H1 (cell line): Measurements from ENCODE around the gene RAPGEF5. TPM values are rescaled to one million over a fixed set of nuclear protein-coding genes. Genes with fewer than 3 reads are reported as not detected.

ENCODE experiments used
- CTCF ChIA-PET: fragments of 300-600 bp; sonication (Branson Sonifier 250); formaldehyde crosslinking; loops from one replicate; lab custom pipeline; 2021; ENCODE audit not compliant: partially characterized antibody; lab: Charles Lee
- POLR2A ChIA-PET: fragments of 300-600 bp; sonication (Branson Sonifier 250); formaldehyde crosslinking; loops from one replicate; lab custom pipeline; 2021; ENCODE audit warnings: inconsistent platforms; ENCODE audit not compliant: partially characterized antibody; lab: Charles Lee
- DNase-seq, 2 experiments: peaks; one replicate each; pipeline versions ENCODE4 v3.0.0 to v3.0.0-alpha.2; 2010 to 2022; ENCODE audit warnings: low spot score in 2 of 2, low read depth in 1 of 2, mixed read lengths in 1 of 2
- FAIRE-seq: peaks from 2 replicates; lab custom pipeline; 2011; peaks lifted over from hg19 to GRCh38; lab: Jason Lieb, UNC
- H2AFZ ChIP-seq: 2 replicates; pipeline ENCODE4 v1.8.1; 2012; ENCODE audit warnings: low read length, inconsistent platforms
- H2AK5ac ChIP-seq: 2 replicates; pipeline ENCODE4 v1.6.1; 2013; ENCODE audit warnings: low read depth, low read length
- H2BK120ac ChIP-seq: replicated peaks from 2 replicates; pipeline ENCODE3; 2013; ENCODE audit warnings: low read depth, low read length, inconsistent platforms
- H2BK12ac ChIP-seq: 2 replicates; pipeline ENCODE4 v1.6.1; 2013; ENCODE audit warnings: low read depth, low read length
- H2BK15ac ChIP-seq: 2 replicates; pipeline ENCODE4 v1.6.1; 2013; ENCODE audit warnings: low read length
- H2BK20ac ChIP-seq: 2 replicates; pipeline ENCODE4 v1.6.1; 2013; ENCODE audit warnings: low read length
- H2BK5ac ChIP-seq: 2 replicates; pipeline ENCODE4 v1.6.1; 2013; ENCODE audit warnings: low read depth, low read length
- H3K14ac ChIP-seq: 2 replicates; pipeline ENCODE4 v1.6.1; 2013; ENCODE audit warnings: inconsistent platforms; ENCODE audit not compliant: insufficient read length
- H3K18ac ChIP-seq: 2 replicates; pipeline ENCODE4 v1.6.1; 2013; ENCODE audit warnings: low read length; ENCODE audit errors: extremely low read depth
- H3K23ac ChIP-seq: 2 replicates; pipeline ENCODE4 v1.6.1; 2013; ENCODE audit warnings: inconsistent platforms; ENCODE audit not compliant: insufficient read length
- H3K23me2 ChIP-seq: 2 replicates; pipeline ENCODE4 v1.6.1; 2013; ENCODE audit warnings: low read depth, low read length
- H3K27ac ChIP-seq: 2 replicates; pipeline ENCODE4 v1.6.1; 2011; ENCODE audit warnings: low read depth, low read length, inconsistent platforms
- H3K27me3 ChIP-seq, 4 experiments: replicated peaks in 1 of 4; 1 replicate in 1 of 4; 2 replicates in 3 of 4; pipeline versions ENCODE4 v1.6.1 to v1.8.1; 2011 to 2013; ENCODE audit warnings: low read length in 3 of 4, mild to moderate bottlenecking in 3 of 4, inconsistent platforms in 2 of 4, mixed read lengths in 2 of 4, moderate library complexity in 1 of 4; ENCODE audit not compliant: control insufficient read depth in 3 of 4, insufficient read depth in 3 of 4; ENCODE audit errors: extremely low read depth in 1 of 4
- H3K36me3 ChIP-seq, 4 experiments: 2 replicates each; pipeline versions ENCODE4 v1.6.1 to v1.8.1; 2011 to 2013; ENCODE audit warnings: mild to moderate bottlenecking in 4 of 4, low read length in 3 of 4, moderate library complexity in 2 of 4, control low read depth in 1 of 4, inconsistent platforms in 1 of 4; ENCODE audit not compliant: insufficient read depth in 4 of 4, control insufficient read depth in 2 of 4
- H3K4ac ChIP-seq: replicated peaks from 2 replicates; pipeline ENCODE3; 2013; ENCODE audit warnings: low read length, low read depth, mixed read lengths, inconsistent platforms; ENCODE audit not compliant: insufficient read length
- H3K4me1 ChIP-seq, 4 experiments: replicated peaks in 1 of 4; 1 replicate in 1 of 4; 2 replicates in 3 of 4; pipeline versions ENCODE4 v1.6.1 to v1.8.1; 2011 to 2013; ENCODE audit warnings: low read length in 3 of 4, inconsistent platforms in 2 of 4, mixed read lengths in 1 of 4; ENCODE audit not compliant: insufficient read depth in 4 of 4, control insufficient read depth in 3 of 4
- H3K4me2 ChIP-seq, 2 experiments: 2 replicates each; pipeline versions ENCODE4 v1.6.1 to v1.8.1; 2011 to 2013; ENCODE audit warnings: low read depth in 2 of 2, low read length in 2 of 2, control low read depth in 1 of 2, inconsistent platforms in 1 of 2, mild to moderate bottlenecking in 1 of 2; ENCODE audit not compliant: insufficient read depth in 1 of 2
- H3K4me3 ChIP-seq, 4 experiments: fragments of 200-600, 300-600 bp in 1 of 4; sonication (generic), shearing (Covaris generic), sonication (Bioruptor Twin) in 1 of 4; 2 replicates each; pipeline versions ENCODE4 v1.5.1 to v1.8.1; 2011 to 2016; ENCODE audit warnings: low read length in 4 of 4, low read depth in 3 of 4, control low read depth in 2 of 4, inconsistent platforms in 2 of 4, mild to moderate bottlenecking in 2 of 4, mixed read lengths in 1 of 4, moderate library complexity in 1 of 4; ENCODE audit not compliant: insufficient read depth in 2 of 4; ENCODE audit errors: extremely low read depth in 1 of 4
- H3K56ac ChIP-seq: replicated peaks from 2 replicates; pipeline ENCODE3; 2013; ENCODE audit warnings: low read depth, mild to moderate bottlenecking, mixed read lengths, low read length, inconsistent platforms; ENCODE audit not compliant: insufficient read length
- H3K79me1 ChIP-seq: 2 replicates; pipeline ENCODE4 v1.6.1; 2013; ENCODE audit warnings: low read depth, low read length, control low read depth
- H3K79me2 ChIP-seq, 2 experiments: 2 replicates each; pipeline versions ENCODE4 v1.6.1 to v1.8.1; 2012 to 2013; ENCODE audit warnings: low read length in 2 of 2, mild to moderate bottlenecking in 2 of 2, inconsistent platforms in 1 of 2; ENCODE audit not compliant: insufficient read depth in 2 of 2, control insufficient read depth in 1 of 2
- H3K9ac ChIP-seq, 4 experiments: replicated peaks in 1 of 4; 1 replicate in 1 of 4; 2 replicates in 3 of 4; pipeline versions ENCODE4 v1.6.1 to v1.8.1; 2011 to 2013; ENCODE audit warnings: low read depth in 3 of 4, low read length in 3 of 4, control low read depth in 2 of 4, mild to moderate bottlenecking in 2 of 4, moderate library complexity in 2 of 4, inconsistent platforms in 1 of 4; ENCODE audit errors: extremely low read depth in 1 of 4
- H3K9me3 ChIP-seq, 2 experiments: 2 replicates each; pipeline versions ENCODE4 v1.6.1 to v1.8.1; 2012 to 2013; ENCODE audit warnings: mild to moderate bottlenecking in 2 of 2, moderate library complexity in 2 of 2, control low read depth in 1 of 2, inconsistent platforms in 1 of 2, low read depth in 1 of 2, low read length in 1 of 2, mixed read lengths in 1 of 2; ENCODE audit not compliant: insufficient read depth in 2 of 2
- H4K20me1 ChIP-seq, 2 experiments: replicated peaks in 1 of 2; 2 replicates each; pipeline versions ENCODE3 to v1.8.1; 2011 to 2013; ENCODE audit warnings: inconsistent platforms in 2 of 2, low read length in 2 of 2, mild to moderate bottlenecking in 1 of 2; ENCODE audit not compliant: insufficient read depth in 2 of 2, control insufficient read depth in 1 of 2
- H4K5ac ChIP-seq: 2 replicates; pipeline ENCODE4 v1.6.1; 2013; ENCODE audit warnings: low read length, low read depth, mixed read lengths, inconsistent platforms; ENCODE audit not compliant: insufficient read length
- H4K8ac ChIP-seq: 2 replicates; pipeline ENCODE4 v1.8.0; 2013; ENCODE audit warnings: mild to moderate bottlenecking, moderate library complexity, low read length, inconsistent platforms; ENCODE audit not compliant: insufficient read depth; ENCODE audit errors: extremely low read depth
- H4K91ac ChIP-seq: replicated peaks from 2 replicates; pipeline ENCODE3; 2013; ENCODE audit warnings: low read length, mixed read lengths, inconsistent platforms; ENCODE audit not compliant: insufficient read length
- CBX5 ChIP-seq: fragments of 300-800, 300-1000 bp; sonication (generic); IDR thresholded peaks from 2 replicates; pipeline ENCODE4 v1.7.1; 2016; ENCODE audit warnings: antibody characterized with exemption, low read length, low read depth
- CTCF ChIP-seq, 3 experiments: IDR thresholded peaks; 1 replicate in 2 of 3; 2 replicates in 1 of 3; pipeline versions ENCODE4 v1.5.1 to v1.6.1; 2011; ENCODE audit warnings: low read length in 3 of 3, mild to moderate bottlenecking in 3 of 3, inconsistent platforms in 2 of 3, low read depth in 1 of 3, moderate library complexity in 1 of 3; ENCODE audit not compliant: insufficient read depth in 1 of 3; ENCODE audit errors: control extremely low read depth in 1 of 3
- RAD21 ChIP-seq, 2 experiments: IDR thresholded peaks in 1 of 2; conservative IDR thresholded peaks in 1 of 2; 2 replicates each; pipeline ENCODE4 v1.6.1; 2011; ENCODE audit warnings: low read depth in 2 of 2, low read length in 2 of 2, improper control_type of control experiment in 1 of 2, inconsistent platforms in 1 of 2, mild to moderate bottlenecking in 1 of 2, moderate library complexity in 1 of 2
- TAF1 ChIP-seq: IDR thresholded peaks from 2 replicates; pipeline ENCODE4 v1.6.1; 2011; ENCODE audit warnings: mild to moderate bottlenecking, low read depth, low read length
- WGBS, 2 experiments: shearing (Covaris generic) in 1 of 2; methylation state at CpG; one replicate each; pipeline versions ENCODE4 v1.1.6 to v1.1.7; 2013 to 2015; ENCODE audit warnings: low lambda C conversion rate in 2 of 2, mixed read lengths in 2 of 2, inconsistent platforms in 1 of 2, low coverage in 1 of 2, missing lambda C conversion rate in 1 of 2; ENCODE audit not compliant: insufficient replicate concordance in 2 of 2, insufficient coverage in 1 of 2, insufficient read length in 1 of 2; ENCODE audit errors: extremely low coverage in 1 of 2, missing lambda C conversion rate in 1 of 2; 5-methylcytosine and 5-hydroxymethylcytosine counted together
- polyA plus RNA-seq, 7 experiments: library from polyadenylated mRNA; depleted of rRNA in 3 of 7; stranded (reverse) in 5 of 7; unstranded in 2 of 7; fragments of >200 nt in 5 of 7; fragments of 200-250 nt in 2 of 7; gene quantifications; 1 replicate in 5 of 7; 2 replicates in 1 of 7; 4 replicates in 1 of 7; pipeline versions ENCODE4 v1.2.1 to v1.2.3, GENCODE V29; 2011 to 2013; ENCODE audit warnings: missing spikeins in 2 of 7, mixed read lengths in 2 of 7
- total RNA-seq: library from RNA; stranded (reverse); fragmentation: NEBNext Ultra II Directional; extraction: Animal tissue kit (Norgen Biotek cat#: 25700); gene quantifications from 2 replicates; pipeline ENCODE4 v1.2.1, GENCODE V29; 2021

The RAPGEF5 gene
- total and polyA plus RNA-seq, 2 of the 8 experiments (the other 6 are each of a cell fraction or from before 2014, with no cell fraction given): 4.4 to 22.9 TPM

GRCh38 chr7:22277375-22277774 lies 79.6 kb downstream of the RAPGEF5 start:
- POLR2A ChIA-PET: interaction anchor here (0.7 kb wide), 1 partner anchor 33 kb away, joined by 3 read pairs; no protein-coding TSS in a partner anchor
- no peaks in the 10 kb centered on the region for H3K79me2 ChIP-seq
- no peaks in the 10 kb centered on the region for H3K36me3 ChIP-seq
- no peak overlapping the region for H4K8ac ChIP-seq
- H3K56ac ChIP-seq: no peak overlapping the region
- H3K18ac ChIP-seq: no peak overlapping the region
- no peak overlapping the region for H4K91ac ChIP-seq
- H2AFZ ChIP-seq: no peak overlapping the region
- no peak overlapping the region for H3K27ac ChIP-seq
- no peaks in the 10 kb centered on the region for H3K9me3 ChIP-seq
- H3K4me3 ChIP-seq: no peak overlapping the region
- no peak overlapping the region for H3K9ac ChIP-seq
- CTCF ChIA-PET: interaction anchor here (0.8 to 2.4 kb wide), 10 partner anchors 10 to 778 kb away, joined by 3 to 9 read pairs (median 4); no protein-coding TSS in a partner anchor
- no peaks in the 10 kb centered on the region for H3K27me3 ChIP-seq
- no peak overlapping the region for H3K4ac ChIP-seq
- H4K20me1 ChIP-seq: no peaks in the 10 kb centered on the region
- no peak overlapping the region for H4K5ac ChIP-seq
- H2BK12ac ChIP-seq: no peak overlapping the region
- H2AK5ac ChIP-seq: no peak overlapping the region
- no peak overlapping the region for H3K14ac ChIP-seq
- no peak for DNase-seq
- H3K4me1 ChIP-seq: no peaks in the 10 kb centered on the region
- 89% methylated on average over 4 of the region's 4 CpGs; no CpG with 5 or more reads in 1 of the 2 experiments for WGBS, 2 experiments
- H3K23me2 ChIP-seq: no peaks in the 10 kb centered on the region
- no peak overlapping the region for H2BK5ac ChIP-seq
- no peak overlapping the region for H2BK120ac ChIP-seq
- TF ChIP-seq CBX5 (no peak), CTCF (IDR thresholded peaks at IDR 0.05; ENCODE audit: control extremely low read depth in 1 of 3, insufficient read depth in 1 of 3, low read depth in 1 of 3, low read length in 3 of 3) (peak in 2 of 3 experiments; percentile 2 to 27; a peak in 1 of 4 replicates), TAF1 (no peak), RAD21 (IDR thresholded peaks at IDR 0.05 in 1 of 2, conservative IDR thresholded peaks at IDR 0.05 in 1 of 2; ENCODE audit: low read depth in 2 of 2, low read length in 2 of 2) (peak in 1 of 2 experiments; percentile 21; a peak in 1 of 4 replicates)
- H2BK15ac ChIP-seq: no peak overlapping the region
- H3K4me2 ChIP-seq: no peak overlapping the region
- H3K23ac ChIP-seq: no peak overlapping the region
- FAIRE-seq: no peak
- no peaks in the 10 kb centered on the region; the same call in 1 of the 2 replicates for H3K79me1 ChIP-seq
- no peak overlapping the region for H2BK20ac ChIP-seq
